Stimulated activated naive B cell treated with anti-CD40 and anti-IgM and Interleukin-4, amounts not matched to agents 10 μg/mL and 1 μg/mL and 100 μg/mL, for 72 hours (primary cell): Measurements from ENCODE around the gene JAML.
A peak's percentile ranks its signal among the peaks of the same experiment; 100 is the strongest.

ENCODE experiments used
- ATAC-seq, 2 donors: fragments of 150-1000 bp; cut with Tn5 transposase; replicated peaks; 2 replicates each; pipeline ENCODE4 v1.10.0; 2021; ENCODE audit warnings: moderate library complexity in 1 of 2
- DNase-seq: peaks from one replicate; pipeline ENCODE4 v3.0.0; 2021
- H3K27ac Mint-ChIP-seq: one replicate; pipeline ENCODE4 v1.8.0; 2022; ENCODE audit warnings: mild to moderate bottlenecking, mixed read lengths
- H3K27me3 Mint-ChIP-seq, 2 donors: one replicate each; pipeline ENCODE4 v1.8.0; 2022; ENCODE audit warnings: mixed read lengths in 2 of 2
- H3K36me3 Mint-ChIP-seq, 2 donors: one replicate each; pipeline ENCODE4 v1.8.0; 2022; ENCODE audit warnings: mixed read lengths in 2 of 2, mild to moderate bottlenecking in 1 of 2
- H3K4me1 Mint-ChIP-seq, 2 donors: one replicate each; pipeline ENCODE4 v1.8.0; 2022; ENCODE audit warnings: mixed read lengths in 2 of 2, mild to moderate bottlenecking in 1 of 2
- H3K4me3 Mint-ChIP-seq, 2 donors: one replicate each; pipeline ENCODE4 v1.8.0; 2022; ENCODE audit warnings: mild to moderate bottlenecking in 2 of 2, mixed read lengths in 2 of 2, moderate library complexity in 1 of 2
- H3K9me3 Mint-ChIP-seq, 2 donors: one replicate each; pipeline ENCODE4 v1.8.0; 2022; ENCODE audit warnings: mixed read lengths in 2 of 2, mild to moderate bottlenecking in 1 of 2

The JAML gene

GRCh38 chr11:118224511-118225188 lies at the start of gene JAML:
TSS of gene JAML (minus strand) at chr11:118225011. CDS start at chr11:118214866, 10,145 bp downstream.
- Mint-ChIP-seq H3K36me3 (peaks cover 60 to 68% of the 10 kb centered on the region in 2 donors), H3K4me1 (peaks cover 47 to 73% of the 10 kb centered on the region in 2 donors), H3K27me3 (peaks cover 4% of the 10 kb centered on the region in 2 donors), H3K9me3 (no peaks in the 10 kb centered on the region), H3K4me3 (peak within 1 kb of the TSS; percentile 80 to 88), H3K27ac (peak within 1 kb of the TSS; percentile 92)
- ATAC-seq (peak; percentile 67 to 73), DNase-seq (no peak)

GRCh38 chr11:118274186-118274585 lies 49.4 kb upstream of the JAML start:
- Mint-ChIP-seq H3K4me3 (no peak overlapping the region), H3K9me3 (no peaks in the 10 kb centered on the region), H3K27me3 (peaks cover 55% of the 10 kb centered on the region in 2 donors), H3K27ac (no peak overlapping the region), H3K36me3 (no peaks in the 10 kb centered on the region), H3K4me1 (peaks cover 9 to 11% of the 10 kb centered on the region in 2 donors)
- no peak for ATAC-seq
- no peak for DNase-seq

GRCh38 chr11:118272001-118272400 lies 47.2 kb upstream of the JAML start:
- ATAC-seq: no peak
- DNase-seq: no peak
- Mint-ChIP-seq H3K9me3 (no peaks in the 10 kb centered on the region), H3K36me3 (no peaks in the 10 kb centered on the region), H3K4me3 (no peak overlapping the region), H3K27me3 (peaks cover 49 to 50% of the 10 kb centered on the region in 2 donors), H3K27ac (no peak overlapping the region), H3K4me1 (peaks cover 6% of the 10 kb centered on the region in 2 donors)

GRCh38 chr11:118267486-118267885 lies 42.7 kb upstream of the JAML start:
- Mint-ChIP-seq H3K9me3 (no peaks in the 10 kb centered on the region), H3K27ac (no peak overlapping the region), H3K4me3 (no peak overlapping the region), H3K36me3 (peaks cover under 1 to 6% of the 10 kb centered on the region in 2 donors), H3K27me3 (peaks cover 55% of the 10 kb centered on the region in 2 donors), H3K4me1 (peaks cover 13 to 31% of the 10 kb centered on the region in 2 donors)
- ATAC-seq (peak; percentile 49 to 65), DNase-seq (no peak)

GRCh38 chr11:118265954-118266353 lies 41.1 kb upstream of the JAML start:
- Mint-ChIP-seq H3K27me3 (peaks cover 49 to 53% of the 10 kb centered on the region in 2 donors), H3K4me3 (no peak overlapping the region)

GRCh38 chr11:118264569-118265465 lies 40.0 kb upstream of the JAML start:
- Mint-ChIP-seq H3K4me3 (peak overlapping the region; percentile 79 to 86), H3K9me3 (no peaks in the 10 kb centered on the region), H3K36me3 (peaks cover 8 to 17% of the 10 kb centered on the region in 2 donors), H3K27ac (peak overlapping the region; percentile 9), H3K4me1 (peaks cover 20 to 36% of the 10 kb centered on the region in 2 donors), H3K27me3 (peaks cover 43 to 44% of the 10 kb centered on the region in 2 donors)
- DNase-seq (no peak), ATAC-seq (no peak)

More at GRCh38 chr11:118265954-118266353, 41.1 kb upstream of the JAML start:
- H3K9me3 Mint-ChIP-seq: no peaks in the 10 kb centered on the region
- no peak overlapping the region for H3K27ac Mint-ChIP-seq
- no peak for ATAC-seq
- no peak for DNase-seq
- H3K36me3 Mint-ChIP-seq: peaks cover 4 to 14% of the 10 kb centered on the region in 2 donors
- H3K4me1 Mint-ChIP-seq: peaks cover 18 to 36% of the 10 kb centered on the region in 2 donors

- H3K27ac Mint-ChIP-seq: peak within 1 kb of the TSS; percentile 9
- peaks cover 20 to 41% of the 10 kb centered on the region in 2 donors for H3K4me1 Mint-ChIP-seq
- DNase-seq (no peak), ATAC-seq (peak; percentile 62 to 67)
- H3K27me3 Mint-ChIP-seq: peaks cover 39% of the 10 kb centered on the region in 2 donors
- H3K36me3 Mint-ChIP-seq: peaks cover 14 to 23% of the 10 kb centered on the region in 2 donors
- no peaks in the 10 kb centered on the region for H3K9me3 Mint-ChIP-seq
- H3K4me3 Mint-ChIP-seq: peak within 1 kb of the TSS; percentile 79 to 86
Measured at GRCh38 chr11:118263695-118264568, 39.1 kb upstream of the JAML start, which contains the start of gene MPZL2. TSS of gene MPZL2 (minus strand) at chr11:118264297. CDS start at chr11:118264153, 144 bp downstream.

GRCh38 chr11:118263112-118263511 lies 38.3 kb upstream of the JAML start:
- Mint-ChIP-seq H3K9me3 (peaks cover 0 to 3% of the 10 kb centered on the region in 2 donors), H3K27ac (no peak overlapping the region), H3K27me3 (peaks cover 39% of the 10 kb centered on the region in 2 donors), H3K4me3 (peak overlapping the region; percentile 60 to 63), H3K36me3 (peaks cover 22 to 30% of the 10 kb centered on the region in 2 donors), H3K4me1 (peaks cover 20 to 41% of the 10 kb centered on the region in 2 donors)
- ATAC-seq (no peak), DNase-seq (no peak)

- H3K36me3 Mint-ChIP-seq: peaks cover 35 to 44% of the 10 kb centered on the region in 2 donors
- ATAC-seq (no peak), DNase-seq (no peak)
- no peak overlapping the region for H3K27ac Mint-ChIP-seq
- peaks cover 0 to 3% of the 10 kb centered on the region in 2 donors for H3K9me3 Mint-ChIP-seq
- peaks cover 20 to 34% of the 10 kb centered on the region in 2 donors for H3K4me1 Mint-ChIP-seq
- H3K4me3 Mint-ChIP-seq: no peak overlapping the region
- H3K27me3 Mint-ChIP-seq: peaks cover 30 to 36% of the 10 kb centered on the region in 2 donors
Measured at GRCh38 chr11:118260353-118260752, 35.5 kb upstream of the JAML start.

GRCh38 chr11:118259138-118259537 lies 34.3 kb upstream of the JAML start:
- H3K4me1 Mint-ChIP-seq: peaks cover 16 to 26% of the 10 kb centered on the region in 2 donors
- no peak overlapping the region for H3K4me3 Mint-ChIP-seq

GRCh38 chr11:118258410-118258809 lies 33.6 kb upstream of the JAML start:
- Mint-ChIP-seq H3K27ac (no peak overlapping the region), H3K27me3 (peaks cover 16 to 20% of the 10 kb centered on the region in 2 donors), H3K36me3 (peaks cover 43 to 53% of the 10 kb centered on the region in 2 donors), H3K4me1 (peaks cover 13 to 19% of the 10 kb centered on the region in 2 donors), H3K9me3 (peaks cover 0 to 3% of the 10 kb centered on the region in 2 donors), H3K4me3 (no peak overlapping the region)
- ATAC-seq (no peak), DNase-seq (no peak)

More at GRCh38 chr11:118259138-118259537, 34.3 kb upstream of the JAML start:
- DNase-seq (no peak), ATAC-seq (no peak)
- Mint-ChIP-seq H3K9me3 (peaks cover 0 to 3% of the 10 kb centered on the region in 2 donors), H3K27ac (peak overlapping the region; percentile 5), H3K36me3 (peaks cover 43 to 53% of the 10 kb centered on the region in 2 donors), H3K27me3 (peaks cover 18 to 27% of the 10 kb centered on the region in 2 donors)

- Mint-ChIP-seq H3K4me3 (peak overlapping the region; percentile 97 to 99), H3K4me1 (peaks cover 12 to 24% of the 10 kb centered on the region in 2 donors), H3K27me3 (peaks cover 0 to 5% of the 10 kb centered on the region in 2 donors), H3K9me3 (peaks cover 0 to under 1% of the 10 kb centered on the region in 2 donors), H3K27ac (peak overlapping the region; percentile 100), H3K36me3 (peaks cover 28 to 40% of the 10 kb centered on the region in 2 donors)
- ATAC-seq (peak; percentile 55 to 67), DNase-seq (no peak)
Measured at GRCh38 chr11:118252688-118253087, 27.9 kb upstream of the JAML start.
